ENCODE measurements around the gene CCDC92B.
A peak's percentile ranks its signal among the peaks of the same experiment; 100 is the strongest.

The CCDC92B gene

GRCh38 chr17:2736956-2737355 lies 12.5 kb downstream of the CCDC92B start:
- no peaks in the 10 kb centered on the region for H3K9me3 ChIP-seq
- TF ChIP-seq, protein P1, sequence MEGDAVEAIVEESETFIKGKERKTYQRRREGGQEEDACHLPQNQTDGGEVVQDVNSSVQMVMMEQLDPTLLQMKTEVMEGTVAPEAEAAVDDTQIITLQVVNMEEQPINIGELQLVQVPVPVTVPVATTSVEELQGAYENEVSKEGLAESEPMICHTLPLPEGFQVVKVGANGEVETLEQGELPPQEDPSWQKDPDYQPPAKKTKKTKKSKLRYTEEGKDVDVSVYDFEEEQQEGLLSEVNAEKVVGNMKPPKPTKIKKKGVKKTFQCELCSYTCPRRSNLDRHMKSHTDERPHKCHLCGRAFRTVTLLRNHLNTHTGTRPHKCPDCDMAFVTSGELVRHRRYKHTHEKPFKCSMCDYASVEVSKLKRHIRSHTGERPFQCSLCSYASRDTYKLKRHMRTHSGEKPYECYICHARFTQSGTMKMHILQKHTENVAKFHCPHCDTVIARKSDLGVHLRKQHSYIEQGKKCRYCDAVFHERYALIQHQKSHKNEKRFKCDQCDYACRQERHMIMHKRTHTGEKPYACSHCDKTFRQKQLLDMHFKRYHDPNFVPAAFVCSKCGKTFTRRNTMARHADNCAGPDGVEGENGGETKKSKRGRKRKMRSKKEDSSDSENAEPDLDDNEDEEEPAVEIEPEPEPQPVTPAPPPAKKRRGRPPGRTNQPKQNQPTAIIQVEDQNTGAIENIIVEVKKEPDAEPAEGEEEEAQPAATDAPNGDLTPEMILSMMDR (IDR thresholded peaks at IDR 0.05), result no peak
- no peak for DNase-seq

DNA sequence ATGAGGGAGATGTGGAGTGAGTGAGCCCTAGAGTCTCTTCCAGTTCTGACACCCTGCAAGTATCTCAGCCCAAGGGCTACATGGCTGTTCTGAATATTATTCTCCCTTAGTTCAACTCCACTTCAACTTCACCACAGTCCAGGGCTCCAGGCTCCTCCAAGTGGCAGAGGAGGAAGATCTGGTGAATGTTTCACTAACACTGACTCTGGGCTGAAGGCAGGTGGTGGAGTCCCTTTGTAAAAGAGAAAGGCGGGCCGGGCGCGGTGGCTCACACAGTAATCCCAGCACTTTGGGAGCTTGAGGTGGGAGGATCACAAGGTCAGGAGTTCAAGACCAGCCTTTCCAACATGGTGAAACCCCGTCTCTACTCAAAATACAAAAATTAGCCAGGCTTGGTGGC lies 13.6 kb downstream of the CCDC92B start:
- TF ChIP-seq, protein P1 (IDR thresholded peaks at IDR 0.05), result no peak
- Histone ChIP-seq H3K36me3 (no peaks in the 10 kb centered on the region), H3K27me3 (peaks cover 0 to 15% of the 10 kb centered on the region in 2 donors), H3K27ac (no peak overlapping the region), H3K4me1 (no peaks in the 10 kb centered on the region), H3K9me3 (no peaks in the 10 kb centered on the region), H3K4me3 (no peak overlapping the region)
- intact Hi-C loops (cut with DNase I; ENCODE audit: low total_unique reads), result no loop called here
- DNase-seq, result no peak

More at GRCh38 chr17:2736956-2737355, 12.5 kb downstream of the CCDC92B start:
- H3K4me1 ChIP-seq, result no peaks in the 10 kb centered on the region
- H3K27ac ChIP-seq, result no peak overlapping the region
- H3K4me3 ChIP-seq, result no peak overlapping the region
- intact Hi-C loops (cut with DNase I; ENCODE audit: low total_unique reads), result no loop called here
- H3K27me3 ChIP-seq, result peaks cover 0 to 4% of the 10 kb centered on the region in 2 donors
- no peaks in the 10 kb centered on the region for H3K36me3 ChIP-seq

DNA sequence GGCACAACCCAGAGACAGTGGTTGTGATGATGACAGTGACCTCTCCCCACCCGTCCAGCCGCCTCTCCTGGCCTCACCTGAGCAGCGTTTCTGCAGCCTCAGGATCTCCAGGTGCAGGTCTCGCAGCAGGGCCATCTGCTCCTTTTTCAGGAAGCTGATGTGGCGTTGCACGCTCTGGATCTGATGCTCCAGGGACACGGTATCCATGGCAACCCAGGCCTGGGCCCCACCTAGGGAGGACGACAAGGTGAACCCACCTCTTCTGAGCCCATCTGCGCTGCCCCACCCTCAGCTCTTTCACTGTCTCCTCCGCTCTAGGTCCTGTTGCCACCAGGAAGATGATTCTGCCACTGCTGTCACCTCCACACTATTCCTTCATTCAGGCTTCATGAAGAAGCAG lies 14.5 kb downstream of the CCDC92B start:
- H3K4me3 ChIP-seq, result no peak overlapping the region
- H3K27me3 ChIP-seq, result peaks cover 0 to 18% of the 10 kb centered on the region in 2 donors
- no peaks in the 10 kb centered on the region for H3K4me1 ChIP-seq
- no peak overlapping the region for H3K27ac ChIP-seq
- no peaks in the 10 kb centered on the region for H3K9me3 ChIP-seq
- intact Hi-C loops (cut with DNase I; ENCODE audit: low total_unique reads), result no loop called here
- no peaks in the 10 kb centered on the region for H3K36me3 ChIP-seq
- TF ChIP-seq, protein P1 (IDR thresholded peaks at IDR 0.05), result no peak
- no peak for DNase-seq

- Histone ChIP-seq H3K9me3 (no peaks in the 10 kb centered on the region), H3K36me3 (no peaks in the 10 kb centered on the region), H3K27me3 (peaks cover 0 to 35% of the 10 kb centered on the region in 2 donors), H3K4me1 (no peaks in the 10 kb centered on the region), H3K4me3 (no peak overlapping the region), H3K27ac (no peak overlapping the region)
- intact Hi-C loops (cut with DNase I; ENCODE audit: low total_unique reads), result no loop called here
- TF ChIP-seq, protein P1 (IDR thresholded peaks at IDR 0.05), result no peak
- DNase-seq, result no peak
Measured at GRCh38 chr17:2731807-2732206, 17.6 kb downstream of the CCDC92B start.

GRCh38 chr17:2730764-2731353 lies 18.6 kb downstream of the CCDC92B start:
- Histone ChIP-seq H3K27me3 (peaks cover 0 to 45% of the 10 kb centered on the region in 2 donors), H3K9me3 (no peaks in the 10 kb centered on the region), H3K4me3 (no peak overlapping the region), H3K27ac (no peak overlapping the region), H3K36me3 (no peaks in the 10 kb centered on the region), H3K4me1 (no peaks in the 10 kb centered on the region)
- DNase-seq, result no peak
- intact Hi-C loops (cut with DNase I; ENCODE audit: low total_unique reads), result no loop called here
- TF ChIP-seq, protein P1 (IDR thresholded peaks at IDR 0.05), result no peak

DNA sequence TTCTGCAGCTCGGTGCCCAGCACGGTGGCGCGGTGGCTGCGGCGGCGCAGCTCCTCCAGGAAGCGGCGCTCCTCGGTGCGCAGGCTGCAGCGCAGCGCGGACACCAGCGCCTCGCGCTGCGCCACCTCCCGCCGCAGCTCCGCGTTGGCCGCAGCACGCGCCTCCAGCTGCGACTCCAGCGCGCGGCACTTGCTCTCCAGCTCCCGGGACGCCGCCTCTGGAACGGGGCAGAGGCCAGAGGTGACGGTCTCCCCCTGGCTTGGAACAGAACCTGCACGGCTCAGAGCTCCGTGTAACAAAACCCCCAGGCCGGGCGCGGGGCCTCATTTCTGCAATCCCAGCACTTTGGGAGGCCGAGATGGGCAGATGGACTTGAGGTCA lies 24.7 kb downstream of the CCDC92B start:
- Histone ChIP-seq H3K27me3 (peaks cover 0 to 70% of the 10 kb centered on the region in 2 donors), H3K4me3 (peak overlapping the region; percentile 16 to 43), H3K27ac (no peak overlapping the region), H3K9me3 (no peaks in the 10 kb centered on the region), H3K36me3 (no peaks in the 10 kb centered on the region), H3K4me1 (peaks cover 0 to 18% (median 14%) of the 10 kb centered on the region in 4 donors)
- DNase-seq, result no peak
- intact Hi-C loops (cut with DNase I; ENCODE audit: low total_unique reads), result no loop called here
- TF ChIP-seq, protein P1 (IDR thresholded peaks at IDR 0.05), result no peak

Measured in tibial artery (tissue), 4 donors.